GM18526 (cell line): ENCODE data around the gene KNOP1.

Experiments used
- POLR2A ChIP-seq: IDR thresholded peaks from 3 replicates; pipeline ENCODE4 v1.6.1; 2011; ENCODE audit not compliant: insufficient read length; ENCODE audit errors: extremely low read depth

The KNOP1 gene

DNA sequence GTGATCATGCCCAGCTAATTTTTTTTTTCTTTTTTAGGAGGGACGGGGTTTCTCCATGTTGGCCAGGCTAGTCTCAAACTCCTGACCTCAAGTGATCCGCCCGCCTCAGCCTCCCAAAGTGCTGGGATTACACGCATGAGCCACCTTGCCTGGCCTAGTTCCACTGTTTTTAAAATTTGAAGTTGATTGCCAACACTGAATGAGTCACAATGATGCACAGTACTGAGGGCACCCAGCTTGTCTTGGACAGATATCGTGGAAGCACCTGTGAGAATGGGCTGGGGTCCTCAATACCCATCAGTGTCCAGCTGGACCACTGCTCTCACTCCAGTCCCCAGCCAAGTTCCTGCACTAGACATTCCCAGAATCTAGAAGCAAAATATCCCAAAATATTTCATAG, 2.5 kb downstream of the KNOP1 start:
- TF ChIP-seq POLR2A, result no peak

DNA sequence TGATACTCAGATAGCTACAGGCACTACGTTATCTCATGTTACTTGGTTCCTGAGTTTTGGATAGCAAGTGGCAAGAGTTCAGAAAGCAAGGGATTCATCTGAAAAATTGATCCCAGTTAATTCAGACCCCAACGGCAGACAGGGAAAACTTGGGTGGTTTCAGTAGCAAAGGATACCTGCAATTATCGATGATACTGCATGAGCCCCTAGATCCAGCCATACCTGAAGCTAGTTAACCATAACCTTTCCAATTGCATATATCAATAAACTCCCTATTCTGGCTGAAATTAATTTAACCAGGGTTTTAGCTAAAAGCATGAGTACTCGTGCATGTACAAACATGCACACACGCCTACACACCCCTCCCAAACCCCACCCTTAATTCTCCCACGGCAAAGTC, 4.3 kb downstream of the KNOP1 start:
- TF ChIP-seq POLR2A, result no peak

DNA sequence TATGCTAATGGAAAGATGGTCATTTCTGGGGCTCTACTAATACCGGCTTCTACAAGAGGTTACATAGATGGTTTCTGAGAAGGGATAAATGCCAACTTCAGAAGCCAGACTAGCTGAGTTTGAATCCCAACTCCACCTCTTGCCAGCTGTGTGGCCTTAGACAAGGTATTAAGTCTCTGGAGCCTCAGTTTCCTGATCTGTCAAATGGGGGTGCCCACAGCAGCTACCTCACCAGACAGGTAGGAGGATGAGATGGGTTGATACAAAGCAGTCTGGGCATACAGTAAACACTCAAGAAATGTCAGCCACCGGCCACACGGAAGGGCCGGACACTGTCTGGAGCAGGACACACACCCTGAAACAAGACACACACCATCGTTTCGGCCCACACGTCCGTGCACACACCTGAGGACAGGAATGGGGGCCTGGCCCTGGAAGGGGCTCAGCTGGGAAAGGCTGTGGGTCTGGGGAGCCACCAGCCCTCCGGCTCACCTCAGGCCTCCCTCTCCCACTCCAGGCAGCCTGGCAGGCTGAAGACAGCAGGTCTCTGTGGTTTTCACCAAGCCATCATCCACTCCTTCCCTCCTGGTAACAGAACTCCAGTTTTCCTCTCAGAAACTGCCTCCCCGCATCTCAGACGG, 5.5 kb downstream of the KNOP1 start:
- TF ChIP-seq POLR2A, result no peak

DNA sequence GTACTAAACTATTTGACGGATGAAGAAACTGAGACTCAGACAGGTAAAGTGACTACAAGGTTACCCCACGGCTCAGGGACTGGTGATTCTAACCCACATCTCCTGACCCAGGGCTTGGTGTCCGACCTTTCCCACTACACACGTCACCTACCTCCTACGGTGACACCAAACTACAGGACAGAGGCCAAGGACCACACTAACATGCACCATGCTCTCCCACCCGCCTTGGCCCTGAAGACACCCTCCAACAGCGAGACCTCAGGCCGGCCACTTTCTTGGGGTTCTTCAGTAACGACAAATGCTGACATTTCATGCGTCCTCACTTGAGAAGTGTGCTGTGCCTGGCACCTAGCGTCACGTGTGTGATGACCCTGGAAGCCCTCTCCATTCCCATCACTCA, 6.4 kb downstream of the KNOP1 start:
- no peak for TF ChIP-seq POLR2A

DNA sequence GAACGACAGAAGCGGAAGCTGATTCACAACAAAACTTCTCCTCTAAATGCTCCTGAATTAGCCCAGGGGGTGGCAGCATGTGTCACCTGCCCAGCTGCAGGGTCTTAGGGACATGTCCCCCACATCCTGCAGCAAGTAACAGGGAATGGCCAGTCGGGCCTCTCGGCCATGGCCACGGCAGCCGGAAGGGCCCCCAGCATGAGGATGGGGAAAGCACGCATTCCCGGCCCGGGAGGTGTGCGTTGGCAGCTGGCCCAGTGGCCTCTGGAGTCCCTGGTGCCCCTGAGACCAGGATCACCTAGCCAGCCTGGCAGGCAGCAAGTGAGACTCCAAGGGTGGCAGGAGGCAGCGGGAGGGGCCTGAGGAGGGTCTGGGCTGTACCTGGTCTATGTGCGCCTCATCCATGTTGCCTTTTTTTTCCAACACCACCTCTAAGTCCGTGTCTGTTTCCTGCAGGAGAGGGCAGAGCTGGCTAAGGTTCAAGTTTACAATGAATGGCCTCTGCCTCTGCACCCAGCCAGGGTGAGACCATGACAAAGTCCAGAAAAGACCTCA, 7.0 kb downstream of the KNOP1 start:
- TF ChIP-seq POLR2A, result no peak

DNA sequence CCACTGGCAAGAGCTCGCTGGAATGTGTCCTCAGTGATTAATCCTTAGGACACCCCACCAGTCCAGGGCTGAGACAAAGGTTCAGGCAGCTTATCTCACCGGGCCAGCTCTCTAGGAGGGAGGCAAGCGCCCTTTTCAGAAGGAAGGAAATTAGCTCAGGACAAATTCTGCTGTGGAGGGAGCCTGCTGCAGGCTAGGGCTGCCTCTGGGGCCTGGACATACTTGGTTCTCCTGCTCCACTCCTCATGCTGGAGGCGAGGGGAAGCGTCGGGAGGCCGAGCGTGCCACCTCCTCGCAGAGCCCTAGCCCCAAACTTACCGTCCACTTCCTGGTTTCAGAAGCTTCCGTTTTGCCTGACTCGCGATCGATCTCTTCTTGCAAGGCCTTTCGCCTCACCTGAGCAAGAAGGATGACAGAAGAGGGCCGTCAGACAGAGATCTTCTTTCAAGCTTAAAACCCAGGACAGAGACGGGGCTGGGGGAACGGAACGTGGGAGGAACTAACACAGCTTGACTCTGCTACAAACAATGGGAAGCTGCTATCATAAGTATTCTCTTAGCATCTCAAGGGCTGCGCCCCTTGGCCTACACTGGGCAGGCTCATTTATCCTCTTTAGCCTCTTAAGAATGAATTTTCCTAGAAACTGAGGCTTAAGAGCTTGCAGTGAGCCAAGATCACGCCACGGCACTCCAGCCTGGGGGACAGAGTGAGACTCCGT, 7.7 kb downstream of the KNOP1 start:
- TF ChIP-seq POLR2A, result no peak

DNA sequence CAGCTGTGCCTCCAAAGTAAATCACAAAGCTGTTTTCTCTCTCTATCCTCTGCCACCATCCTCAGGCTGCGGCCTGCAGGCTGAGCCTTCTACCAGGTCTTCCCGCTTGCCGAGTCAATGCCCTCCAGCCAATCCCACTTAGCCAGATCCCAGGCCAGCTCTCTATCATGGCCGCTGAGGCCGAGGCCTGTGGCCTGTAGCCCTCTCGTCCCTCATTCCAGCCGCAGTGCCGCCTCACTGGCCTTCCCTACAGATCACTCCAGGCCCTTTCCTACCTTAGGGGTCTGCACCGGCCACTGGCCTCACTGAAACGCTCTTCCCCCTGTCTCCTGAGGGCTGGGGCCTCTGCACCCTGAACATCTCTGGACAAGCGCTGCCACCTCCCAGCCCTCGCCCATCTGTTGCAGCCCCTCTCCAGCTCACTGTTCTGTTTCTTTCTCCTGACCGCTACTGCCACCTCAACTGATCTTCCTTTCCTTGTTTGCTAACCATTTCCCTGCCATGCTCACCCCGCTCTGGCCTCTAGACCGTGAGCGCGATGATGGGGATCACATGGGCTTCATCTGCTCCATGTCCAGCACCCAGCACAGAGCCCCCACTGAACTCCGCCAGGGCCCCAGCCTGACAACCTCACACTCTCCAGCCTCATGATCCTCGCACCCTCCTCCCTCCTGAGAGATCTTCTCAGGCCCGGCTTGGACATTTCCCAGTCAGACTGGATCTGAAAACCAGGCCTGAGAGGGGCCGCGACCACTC, 8.5 kb downstream of the KNOP1 start:
- no peak for TF ChIP-seq POLR2A

DNA sequence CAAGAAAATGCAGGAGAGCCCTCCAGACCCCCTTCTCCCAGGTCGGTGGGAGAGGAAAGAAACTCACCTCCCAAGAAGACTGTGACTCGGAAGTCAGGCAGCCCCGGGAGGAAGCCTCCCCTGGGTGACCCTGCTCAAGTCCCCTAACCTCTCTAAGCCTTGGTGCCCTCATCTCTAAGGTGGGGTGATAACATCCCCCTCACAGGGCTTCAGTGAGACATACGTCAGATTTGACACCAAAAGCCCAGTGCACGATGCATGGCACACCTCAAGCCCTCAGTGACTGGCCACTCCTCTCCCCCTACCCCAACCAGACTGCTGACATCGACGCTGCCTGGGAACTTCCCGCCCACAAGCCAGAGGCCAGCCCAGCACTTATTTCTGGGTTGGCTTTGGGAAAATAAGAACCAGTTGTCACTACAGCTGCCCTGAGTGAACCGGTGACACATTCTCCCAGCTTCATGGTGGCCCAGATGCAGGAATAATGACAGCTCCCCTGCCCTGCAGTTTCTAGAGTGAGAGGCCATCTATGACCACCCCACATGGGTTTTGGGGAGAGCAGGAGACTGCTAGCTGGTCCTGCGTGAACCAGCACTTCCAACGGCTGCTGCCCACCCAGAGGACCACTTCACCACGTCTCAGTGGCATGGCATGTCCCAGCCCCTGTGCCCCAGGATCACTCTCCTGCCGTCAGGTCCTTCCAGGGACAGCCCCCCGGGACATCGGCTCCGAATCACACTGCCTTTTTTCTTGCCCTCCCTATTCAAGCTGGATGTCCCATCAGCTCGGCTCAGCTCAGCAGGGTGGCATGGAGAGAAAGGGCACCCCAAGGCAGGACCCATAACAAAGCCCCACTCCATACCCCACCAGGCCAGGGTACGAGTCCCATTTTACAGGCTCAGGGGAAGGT, 9.5 kb downstream of the KNOP1 start:
- no peak for TF ChIP-seq POLR2A

DNA sequence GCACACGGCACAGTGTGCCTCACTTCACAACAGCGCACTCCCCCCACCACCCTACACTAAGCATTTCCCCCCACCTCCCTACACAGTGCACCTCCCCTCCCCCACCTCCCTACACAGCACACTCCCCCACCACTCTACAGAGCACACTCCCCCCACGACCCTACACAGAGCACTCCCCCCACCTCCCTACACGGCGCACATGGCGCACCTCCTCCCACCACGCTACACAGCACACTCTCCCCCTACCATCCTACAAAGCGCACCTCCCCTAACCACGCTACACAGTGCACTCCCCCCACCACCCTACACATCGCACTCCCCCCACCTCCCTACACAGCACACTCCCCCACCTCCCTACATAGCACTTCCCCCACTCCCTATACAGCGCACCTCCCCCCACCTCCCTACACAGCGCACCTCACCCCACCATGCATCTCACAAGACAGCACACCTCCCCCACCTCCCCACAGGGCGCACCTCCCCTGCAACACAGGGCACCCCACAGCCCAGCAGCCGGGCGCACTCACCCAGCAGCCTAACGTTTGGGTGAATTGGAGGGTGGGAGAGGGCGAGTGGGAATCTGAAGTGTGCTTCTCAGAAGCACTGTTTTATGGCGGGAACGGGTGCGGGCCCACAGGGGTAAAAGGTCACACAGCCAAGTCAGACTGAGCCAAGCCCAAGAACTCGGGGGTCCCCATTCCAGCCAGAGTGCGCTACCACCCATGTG, 10.3 kb downstream of the KNOP1 start:
- no peak for TF ChIP-seq POLR2A

DNA sequence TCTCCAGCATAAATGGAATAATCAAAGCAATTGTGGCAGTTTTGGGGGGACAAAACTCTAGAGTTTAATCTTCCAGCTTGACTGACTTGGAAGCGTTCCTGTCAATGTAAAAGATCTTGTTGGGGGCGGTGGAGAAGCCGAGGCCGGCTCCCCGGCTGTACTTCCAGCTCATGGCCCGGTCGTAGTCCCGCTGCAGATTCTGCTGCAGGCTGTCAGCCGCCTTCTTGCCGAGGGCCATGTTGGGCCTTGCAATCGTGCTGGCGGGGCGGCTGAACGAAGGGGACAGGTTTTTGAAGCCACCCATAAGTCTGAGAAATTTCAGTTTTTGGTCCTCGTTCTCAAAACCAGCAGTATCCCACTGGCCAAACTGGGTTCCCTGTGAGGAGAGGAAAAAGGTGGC, 11.2 kb downstream of the KNOP1 start:
- TF ChIP-seq POLR2A, result no peak

DNA sequence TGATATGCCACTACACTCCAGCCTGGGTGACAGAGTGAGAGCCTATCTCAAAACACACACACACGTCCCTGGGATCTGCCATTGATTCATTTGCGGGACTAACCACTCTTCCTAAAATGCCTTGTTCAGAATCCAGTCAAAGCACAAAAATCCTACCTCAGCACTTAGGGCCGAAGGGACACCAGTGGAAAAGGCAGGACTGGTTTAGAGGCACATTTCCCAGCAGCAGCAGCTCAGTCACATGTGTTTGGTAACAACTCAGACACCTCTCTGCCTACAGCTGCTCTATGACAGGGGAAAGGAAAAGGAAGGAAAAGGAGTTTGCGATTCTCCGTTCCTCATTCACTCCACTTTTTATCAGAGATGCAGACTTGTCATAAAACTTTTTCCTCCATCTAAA, 12.2 kb downstream of the KNOP1 start:
- TF ChIP-seq POLR2A, result no peak

DNA sequence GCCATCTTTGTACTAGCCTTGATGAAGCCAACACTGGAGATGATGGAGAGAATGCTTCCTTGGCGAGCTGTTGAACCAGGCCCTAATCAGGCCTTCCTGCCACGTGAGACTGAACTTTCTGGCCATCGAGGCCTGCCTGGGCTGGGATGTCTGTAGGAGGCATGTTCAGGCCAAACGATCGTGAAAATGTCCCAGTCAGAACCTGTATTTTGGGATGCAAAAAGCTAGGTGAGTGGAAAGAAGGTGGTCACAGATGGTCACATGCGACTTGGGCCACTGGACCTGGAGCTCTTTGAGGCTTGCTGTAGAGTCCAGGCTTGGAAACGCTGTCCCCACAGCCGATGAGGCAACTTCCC, 12.9 kb downstream of the KNOP1 start:
- no peak for TF ChIP-seq POLR2A

DNA sequence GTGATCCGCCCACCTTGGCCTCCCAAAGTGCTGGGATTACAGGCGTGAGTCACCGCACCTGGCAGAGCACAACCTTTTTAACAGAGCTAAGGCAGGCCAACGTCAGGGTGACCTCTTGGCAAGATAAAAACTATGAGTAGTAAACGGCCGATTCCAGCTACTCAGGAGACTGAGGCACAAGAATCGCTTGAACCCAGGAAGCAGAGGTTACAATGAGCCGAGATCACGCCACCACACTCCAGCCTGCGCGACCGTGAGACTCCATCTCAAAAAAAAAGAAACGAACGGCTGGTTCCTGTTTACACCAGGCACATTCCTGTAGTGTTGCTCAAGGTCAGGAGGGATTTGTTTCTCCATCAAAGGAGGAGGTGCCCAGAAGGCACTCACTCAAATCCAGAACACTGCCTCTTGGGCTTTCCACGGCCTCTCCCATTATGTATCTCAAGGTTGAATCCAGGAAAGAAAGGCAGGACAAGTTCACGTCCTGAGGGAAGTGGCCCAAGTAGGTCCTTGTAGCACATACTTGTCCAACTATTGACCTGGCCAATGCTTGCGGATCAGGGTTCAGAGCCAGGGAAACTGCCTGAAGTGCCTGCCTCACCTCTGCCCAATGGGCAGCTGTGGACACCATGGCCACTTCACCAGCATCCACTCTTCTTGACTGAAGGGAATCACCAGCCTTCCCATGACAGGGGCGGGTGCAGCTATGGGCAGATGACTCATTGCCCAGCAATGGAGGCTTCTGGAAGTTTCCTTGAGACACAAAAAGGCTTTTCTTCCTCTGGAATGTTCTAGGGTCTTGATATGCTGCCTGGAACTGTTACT, 13.5 kb downstream of the KNOP1 start:
- no peak for TF ChIP-seq POLR2A
